GM19099 (cell line): ENCODE measurements around the gene CDH4.

Source experiments
- POLR2A ChIP-seq: IDR thresholded peaks from 3 replicates; pipeline ENCODE4 v1.6.1; 2011; ENCODE audit warnings: low read depth; ENCODE audit not compliant: insufficient read length; ENCODE audit errors: extremely low read depth

The CDH4 gene

DNA sequence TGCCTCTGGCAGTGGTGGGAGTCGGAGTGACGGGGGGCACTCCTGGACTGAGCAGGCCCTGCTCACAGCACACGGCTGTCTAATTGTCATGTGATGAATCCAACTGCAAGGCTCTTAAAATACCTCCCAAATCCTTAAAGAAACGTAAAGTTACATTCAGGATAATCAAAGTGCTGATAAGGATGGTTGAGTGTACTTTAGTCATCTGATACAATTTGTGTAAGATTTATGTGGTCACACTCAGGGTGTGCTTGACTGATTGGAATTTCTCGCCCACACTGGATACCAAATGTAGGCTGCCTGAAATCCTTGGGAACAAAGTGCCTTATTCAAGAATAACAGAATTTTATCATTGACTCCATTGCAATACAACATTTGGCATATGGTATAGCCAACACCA, 238.7 kb downstream of the CDH4 start:
- TF ChIP-seq POLR2A: no peak

DNA sequence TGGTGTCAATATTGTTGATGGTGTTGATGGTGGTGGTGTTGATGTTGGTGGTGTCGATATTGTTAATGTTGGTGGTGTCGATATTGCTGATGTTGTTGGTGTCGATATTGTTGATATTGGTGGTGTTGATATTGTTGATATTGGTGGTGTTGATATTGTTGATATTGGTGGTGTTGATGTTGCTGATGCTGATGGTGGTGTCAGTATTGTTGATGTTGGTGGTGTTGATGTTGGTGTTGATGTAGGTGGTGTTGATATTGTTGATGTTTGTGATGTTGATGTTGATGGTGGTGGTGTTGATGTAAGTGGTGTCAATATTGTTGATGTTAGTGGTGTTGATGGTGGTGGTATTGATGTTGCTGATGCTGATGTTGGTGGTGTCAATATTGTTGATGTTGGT, 240.0 kb downstream of the CDH4 start:
- TF ChIP-seq POLR2A: no peak

DNA sequence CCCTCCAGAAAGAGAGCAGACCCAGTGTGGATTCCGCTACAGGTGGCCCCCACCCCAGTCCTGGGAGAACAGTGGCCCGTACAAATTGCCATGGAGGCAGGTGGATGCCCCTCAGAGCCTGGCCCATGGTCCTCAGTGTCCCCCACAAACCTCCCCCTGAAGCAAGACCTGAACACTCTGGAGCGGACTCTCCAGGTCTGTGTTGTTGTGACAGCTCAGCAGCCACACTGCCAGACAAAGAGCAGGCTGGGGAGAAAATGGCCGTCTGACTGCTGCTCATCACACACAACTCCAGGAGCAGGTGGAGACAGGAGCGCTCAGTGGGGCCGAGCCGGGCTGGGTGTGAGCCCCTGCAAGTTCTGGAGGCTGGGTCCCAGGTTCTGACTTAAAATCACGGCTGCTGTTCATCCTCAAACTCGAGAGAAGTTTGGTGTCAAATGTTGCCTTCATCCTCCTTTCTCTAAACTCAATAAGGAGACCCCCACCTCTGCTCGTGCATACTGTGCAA, 241.8 kb downstream of the CDH4 start:
- TF ChIP-seq POLR2A: no peak

DNA sequence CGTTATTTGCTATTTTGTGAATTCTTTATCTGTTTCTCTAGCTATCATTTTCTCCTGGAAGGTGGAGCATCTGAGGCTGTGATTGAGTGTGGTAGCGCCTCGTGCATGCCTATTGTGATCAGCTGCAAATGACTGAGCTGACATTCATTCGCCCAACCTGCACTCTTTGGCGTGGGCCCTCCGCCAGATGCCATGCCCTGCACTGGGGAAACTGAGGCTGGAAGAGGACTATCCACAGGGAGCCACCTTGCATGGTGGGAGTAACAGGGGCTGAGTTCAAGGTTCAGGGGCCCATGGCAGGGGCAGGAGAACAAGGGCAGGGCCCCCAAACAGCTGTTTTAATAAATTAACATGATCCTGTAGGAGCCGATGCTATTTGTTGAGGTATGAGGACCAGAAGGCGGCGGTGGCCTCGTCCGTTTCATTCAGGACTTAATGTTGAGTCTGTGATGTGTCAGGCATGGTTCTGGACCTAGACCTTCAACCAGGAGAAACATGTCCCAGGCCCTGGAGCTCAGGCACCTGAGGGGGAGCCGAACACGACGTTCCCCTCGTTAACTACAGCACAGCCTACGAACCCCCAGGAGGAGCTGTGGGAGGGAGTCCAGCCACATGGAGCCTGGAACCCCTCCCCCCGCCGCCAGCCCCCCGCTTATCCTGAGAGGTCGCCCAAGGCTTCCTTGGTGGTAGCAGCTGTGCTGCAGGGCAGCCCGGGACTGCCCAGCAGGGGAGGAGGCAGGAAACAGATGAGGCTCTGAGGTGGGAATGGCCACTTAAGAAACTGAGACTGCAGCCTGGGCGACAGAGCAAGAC, 242.9 kb downstream of the CDH4 start:
- TF ChIP-seq POLR2A: no peak

DNA sequence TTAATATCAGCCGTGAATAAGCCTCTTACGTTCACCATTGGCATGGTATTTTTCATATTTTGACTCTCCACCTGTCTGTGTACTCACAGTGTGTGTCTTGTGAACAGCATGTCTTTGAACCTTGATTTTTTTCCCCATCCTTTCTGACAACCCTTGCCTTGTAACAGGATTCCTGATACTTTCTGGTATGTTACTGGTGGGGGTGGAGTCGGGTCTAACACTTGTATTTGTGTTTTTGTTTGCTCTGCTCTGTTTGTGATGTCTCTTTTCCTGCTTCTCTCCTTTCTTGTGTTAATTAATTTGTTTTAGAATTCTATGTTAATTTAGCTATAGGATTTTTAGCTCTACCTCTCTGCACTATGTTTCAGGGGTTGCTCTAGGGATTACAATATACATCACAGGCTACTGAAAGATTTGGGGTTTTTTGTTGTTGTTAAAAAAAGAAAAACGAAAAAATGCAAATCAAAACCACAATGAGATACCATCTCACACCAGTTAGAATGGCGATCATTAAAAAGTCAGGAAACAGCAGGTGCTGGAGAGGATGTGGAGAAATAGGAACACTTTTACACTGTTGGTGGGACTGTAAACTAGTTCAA, 245.1 kb downstream of the CDH4 start:
- TF ChIP-seq POLR2A: no peak

DNA sequence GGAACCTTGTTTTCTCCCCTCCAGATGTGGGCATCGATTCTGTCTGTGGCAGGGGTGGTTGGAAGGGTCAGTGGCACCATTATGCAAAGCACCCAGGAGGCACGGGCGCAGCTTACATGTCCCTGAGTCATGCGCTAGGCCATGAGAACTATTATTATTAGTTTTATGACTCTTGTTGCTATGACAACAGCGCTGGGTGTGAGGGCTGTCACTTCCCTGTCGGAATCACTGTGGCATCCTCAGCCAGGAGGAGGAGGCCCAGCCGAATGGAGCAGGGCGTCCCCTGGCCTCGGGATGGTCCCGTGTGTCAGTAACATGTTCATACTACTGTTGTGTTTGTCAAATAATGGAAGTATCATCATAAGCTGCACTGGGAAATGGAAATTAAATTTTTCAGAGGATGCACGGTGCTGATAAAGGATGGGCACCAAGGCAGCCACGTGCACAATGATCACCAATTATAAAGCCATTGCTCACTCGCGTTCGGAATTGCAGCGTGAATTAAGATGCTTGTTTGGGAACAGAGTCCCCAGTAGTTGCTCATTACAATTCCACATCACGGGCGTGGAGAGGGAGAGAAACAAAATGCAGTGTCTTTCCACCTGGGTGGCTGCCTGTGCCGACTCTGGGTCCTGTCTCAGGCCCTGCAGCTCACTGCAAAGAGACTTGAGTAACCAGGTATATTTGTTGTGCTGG, 247.9 kb downstream of the CDH4 start:
- TF ChIP-seq POLR2A: no peak

DNA sequence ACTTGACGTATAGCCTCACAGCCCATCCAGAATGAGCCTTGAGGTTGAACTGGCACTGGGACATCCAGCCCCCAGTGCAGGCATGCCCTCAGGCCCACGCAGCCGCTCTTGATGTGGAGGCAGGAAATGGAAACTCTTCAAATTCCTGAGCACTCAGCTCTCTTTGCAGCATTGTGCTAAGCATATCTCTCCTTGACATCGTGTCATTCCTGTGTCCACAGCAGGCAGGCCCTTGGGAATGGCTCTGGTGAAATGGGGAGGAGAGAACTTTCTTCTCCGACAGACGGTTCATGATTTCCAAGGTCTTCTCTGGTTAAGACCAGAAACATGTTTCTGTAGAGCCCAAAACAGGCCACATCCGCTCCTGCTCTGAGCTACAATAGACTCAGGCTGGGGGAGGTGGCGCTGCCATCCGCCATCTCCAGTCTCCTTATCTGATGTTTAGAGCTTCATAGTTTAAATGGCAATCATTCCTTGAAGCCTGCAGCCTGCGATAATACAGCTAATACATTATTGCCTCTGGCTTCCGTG, 248.8 kb downstream of the CDH4 start:
- no peak for TF ChIP-seq POLR2A

DNA sequence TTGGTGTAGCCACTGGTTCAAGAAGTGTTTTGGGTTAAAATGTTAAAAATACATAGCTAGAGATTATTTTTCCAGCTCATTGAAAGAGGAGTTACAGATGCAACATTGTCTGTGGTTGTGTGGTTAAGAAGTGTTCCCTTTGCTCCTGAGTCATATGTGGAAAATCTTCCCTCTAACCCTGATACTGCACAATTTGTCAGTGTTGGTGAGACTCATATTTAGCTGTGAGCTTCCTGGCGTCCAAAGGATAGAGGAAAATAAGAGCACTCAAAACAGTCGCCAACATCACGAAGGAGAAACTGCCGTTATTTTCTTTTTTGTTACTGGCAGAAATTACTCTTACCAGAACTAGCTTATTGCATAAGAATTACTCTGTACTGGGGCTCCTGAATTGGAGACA, 250.4 kb downstream of the CDH4 start:
- no peak for TF ChIP-seq POLR2A

DNA sequence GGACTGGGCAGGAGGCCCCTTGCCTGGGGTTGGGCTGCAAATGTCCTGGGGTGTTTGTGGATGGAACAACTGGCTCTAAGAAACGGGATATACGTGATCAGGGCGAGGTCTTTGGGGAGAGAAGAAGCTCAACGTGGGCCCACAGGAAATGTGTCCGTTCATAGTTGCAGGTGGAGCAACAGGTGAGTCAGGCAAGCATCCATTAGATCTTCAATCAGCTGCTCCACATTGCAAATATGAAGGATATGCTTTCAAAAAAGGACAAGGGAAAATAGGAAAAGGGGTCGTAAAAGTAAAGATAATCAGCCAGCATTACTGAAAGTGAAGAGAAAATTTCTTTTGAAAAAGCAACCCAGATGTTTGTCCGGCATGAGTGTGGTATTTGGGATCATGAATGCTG, 251.0 kb downstream of the CDH4 start:
- no peak for TF ChIP-seq POLR2A

DNA sequence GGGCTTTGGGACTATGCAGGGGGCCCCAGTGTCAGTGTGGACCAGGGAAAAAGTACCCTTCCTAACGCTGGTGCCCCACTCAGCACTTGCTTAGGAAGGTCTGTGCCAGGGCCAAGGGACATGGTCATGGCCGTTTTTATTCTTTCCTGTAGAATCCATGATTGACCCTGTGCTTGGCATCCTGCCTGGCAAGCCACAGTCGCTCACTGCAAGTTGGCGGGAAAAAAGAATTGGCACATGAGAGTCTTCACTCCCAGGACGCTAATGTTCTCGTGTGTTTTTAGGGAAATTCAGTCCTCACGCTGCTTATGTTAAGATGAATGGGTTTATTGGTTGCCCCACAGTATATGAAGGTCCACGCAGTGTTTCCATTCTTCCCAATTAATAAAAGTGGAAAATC, 253.4 kb downstream of the CDH4 start:
- no peak for TF ChIP-seq POLR2A

DNA sequence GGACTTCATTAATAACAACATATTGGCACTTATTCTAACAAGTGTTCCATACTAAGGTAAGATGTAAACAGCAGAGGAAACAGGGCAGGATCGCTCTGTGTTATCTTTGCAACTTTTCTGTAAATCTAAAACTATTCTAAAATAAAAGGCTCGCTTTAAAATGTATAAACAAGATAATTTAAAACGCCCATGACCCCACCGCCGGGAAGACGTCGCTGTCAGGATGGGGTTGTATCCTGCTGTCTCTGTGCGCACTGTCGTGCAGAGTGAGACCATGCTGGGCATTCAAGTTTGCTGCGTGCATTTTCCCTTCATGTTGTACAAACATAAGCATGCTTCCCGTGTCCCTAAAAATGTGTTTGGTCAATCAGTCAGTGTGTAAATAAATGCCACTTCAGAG, 255.7 kb downstream of the CDH4 start:
- no peak for TF ChIP-seq POLR2A

DNA sequence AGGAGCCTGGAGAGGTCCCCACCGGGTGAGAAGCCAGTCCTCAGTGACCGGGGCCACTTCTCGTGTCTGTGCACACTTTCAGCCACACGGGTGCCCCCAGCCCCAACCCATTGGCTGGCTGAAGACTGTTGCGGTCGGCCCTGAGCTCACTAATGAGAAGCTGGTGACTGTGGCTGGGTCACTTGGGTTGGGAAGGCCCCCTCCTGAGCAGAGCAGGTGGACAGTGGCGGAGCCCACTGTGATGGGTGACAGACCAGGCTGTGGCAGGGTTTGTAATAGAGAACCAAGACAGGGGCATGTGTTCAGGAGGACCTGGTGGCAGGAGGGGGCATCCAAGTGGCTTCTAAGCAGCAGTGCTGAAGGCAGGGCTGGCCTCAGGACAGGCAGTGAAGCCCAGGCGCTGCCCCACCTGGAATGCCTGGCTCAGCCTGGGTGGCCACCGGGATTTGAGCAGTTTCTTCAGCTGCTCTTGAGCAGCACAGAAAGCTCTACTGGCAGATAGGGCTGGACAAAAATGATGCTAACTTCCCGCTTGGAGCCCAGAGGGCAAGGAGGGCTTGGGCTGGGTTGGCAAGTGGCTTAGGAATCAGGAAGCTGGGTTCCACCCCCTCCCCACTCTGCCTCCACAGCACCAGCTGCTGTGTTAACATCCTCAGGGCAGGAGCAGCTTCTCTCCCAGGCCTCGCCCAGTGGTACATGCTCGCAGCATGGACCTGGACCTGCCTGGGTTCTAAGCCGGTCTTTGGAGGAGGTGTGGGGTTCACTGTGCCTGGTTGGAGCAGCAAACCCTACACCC, 256.4 kb downstream of the CDH4 start:
- no peak for TF ChIP-seq POLR2A

DNA sequence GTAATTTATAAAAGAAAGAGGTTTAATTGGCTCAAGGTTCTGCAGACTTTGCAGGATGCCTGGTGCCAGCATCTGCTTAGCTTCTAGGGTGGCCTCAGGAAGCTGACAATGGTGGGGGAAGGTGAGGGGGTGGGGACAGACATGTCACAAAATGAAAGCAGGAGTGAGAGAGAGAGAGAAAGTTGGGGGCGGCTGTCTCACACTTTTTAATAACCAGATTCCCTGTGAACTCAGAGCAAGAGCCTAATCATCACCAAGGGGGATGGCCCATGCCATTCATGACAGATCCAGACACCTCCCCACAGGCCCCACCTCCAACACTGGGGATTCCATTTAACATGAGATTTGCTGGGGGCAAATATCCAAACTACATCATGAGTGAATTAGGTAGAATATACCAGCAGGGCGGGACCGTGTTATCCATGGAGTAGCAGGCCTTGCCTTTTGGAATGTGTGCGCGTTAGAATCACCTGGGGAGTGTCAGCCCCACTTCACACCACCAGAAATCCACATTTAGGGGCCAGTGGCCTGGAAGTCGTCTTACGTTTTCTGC, 258.8 kb downstream of the CDH4 start:
- TF ChIP-seq POLR2A: no peak

DNA sequence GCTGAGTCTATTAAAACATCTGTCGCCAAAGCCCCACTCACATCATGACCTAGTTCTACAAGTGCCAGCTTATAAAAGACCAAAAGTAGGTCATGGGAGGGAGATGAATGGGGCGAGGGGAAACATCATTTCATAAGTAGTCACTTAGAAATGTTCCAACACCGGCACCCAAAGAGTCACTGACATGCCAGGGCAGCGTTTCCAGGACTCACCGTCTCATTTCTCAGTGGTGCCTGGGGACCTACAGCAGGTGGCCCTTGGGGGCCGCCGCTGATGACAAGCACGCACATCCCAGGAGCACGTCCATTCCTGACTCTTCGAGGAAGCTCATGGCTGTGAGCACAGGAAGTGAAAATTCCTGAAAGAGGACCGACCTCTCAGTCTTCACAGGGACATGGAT, 260.4 kb downstream of the CDH4 start:
- no peak for TF ChIP-seq POLR2A
